ENCODE results near the gene CDK8.

DNA sequence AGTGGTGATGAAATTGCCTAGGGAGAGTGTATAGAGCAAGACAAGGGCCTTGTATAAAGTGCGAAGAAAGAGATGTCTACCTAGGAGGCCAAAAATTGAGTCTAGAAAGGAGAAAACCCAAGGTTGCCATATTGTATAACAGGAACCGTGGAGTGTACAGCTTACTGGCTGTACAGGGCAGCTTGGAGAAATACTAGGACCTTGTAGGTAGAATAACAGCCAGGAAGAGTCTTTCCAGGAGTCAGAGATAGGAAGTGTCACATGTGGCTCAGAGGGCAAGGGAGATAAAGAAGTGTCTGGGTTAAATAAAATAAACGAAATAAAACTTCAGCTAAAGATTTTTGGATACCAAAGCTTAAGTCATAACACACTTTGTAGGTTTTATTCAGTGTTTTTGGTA lies 12.4 kb downstream of the CDK8 start:
- TF ChIP-seq, protein P1, sequence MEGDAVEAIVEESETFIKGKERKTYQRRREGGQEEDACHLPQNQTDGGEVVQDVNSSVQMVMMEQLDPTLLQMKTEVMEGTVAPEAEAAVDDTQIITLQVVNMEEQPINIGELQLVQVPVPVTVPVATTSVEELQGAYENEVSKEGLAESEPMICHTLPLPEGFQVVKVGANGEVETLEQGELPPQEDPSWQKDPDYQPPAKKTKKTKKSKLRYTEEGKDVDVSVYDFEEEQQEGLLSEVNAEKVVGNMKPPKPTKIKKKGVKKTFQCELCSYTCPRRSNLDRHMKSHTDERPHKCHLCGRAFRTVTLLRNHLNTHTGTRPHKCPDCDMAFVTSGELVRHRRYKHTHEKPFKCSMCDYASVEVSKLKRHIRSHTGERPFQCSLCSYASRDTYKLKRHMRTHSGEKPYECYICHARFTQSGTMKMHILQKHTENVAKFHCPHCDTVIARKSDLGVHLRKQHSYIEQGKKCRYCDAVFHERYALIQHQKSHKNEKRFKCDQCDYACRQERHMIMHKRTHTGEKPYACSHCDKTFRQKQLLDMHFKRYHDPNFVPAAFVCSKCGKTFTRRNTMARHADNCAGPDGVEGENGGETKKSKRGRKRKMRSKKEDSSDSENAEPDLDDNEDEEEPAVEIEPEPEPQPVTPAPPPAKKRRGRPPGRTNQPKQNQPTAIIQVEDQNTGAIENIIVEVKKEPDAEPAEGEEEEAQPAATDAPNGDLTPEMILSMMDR (IDR thresholded peaks at IDR 0.05; ENCODE audit: low read depth, low read length): no peak
- TF ChIP-seq EZH2phosphoT487 (IDR thresholded peaks at IDR 0.05; ENCODE audit: low read depth): no peak
